ENCODE data around the gene BCL2L1.

The BCL2L1 gene

DNA sequence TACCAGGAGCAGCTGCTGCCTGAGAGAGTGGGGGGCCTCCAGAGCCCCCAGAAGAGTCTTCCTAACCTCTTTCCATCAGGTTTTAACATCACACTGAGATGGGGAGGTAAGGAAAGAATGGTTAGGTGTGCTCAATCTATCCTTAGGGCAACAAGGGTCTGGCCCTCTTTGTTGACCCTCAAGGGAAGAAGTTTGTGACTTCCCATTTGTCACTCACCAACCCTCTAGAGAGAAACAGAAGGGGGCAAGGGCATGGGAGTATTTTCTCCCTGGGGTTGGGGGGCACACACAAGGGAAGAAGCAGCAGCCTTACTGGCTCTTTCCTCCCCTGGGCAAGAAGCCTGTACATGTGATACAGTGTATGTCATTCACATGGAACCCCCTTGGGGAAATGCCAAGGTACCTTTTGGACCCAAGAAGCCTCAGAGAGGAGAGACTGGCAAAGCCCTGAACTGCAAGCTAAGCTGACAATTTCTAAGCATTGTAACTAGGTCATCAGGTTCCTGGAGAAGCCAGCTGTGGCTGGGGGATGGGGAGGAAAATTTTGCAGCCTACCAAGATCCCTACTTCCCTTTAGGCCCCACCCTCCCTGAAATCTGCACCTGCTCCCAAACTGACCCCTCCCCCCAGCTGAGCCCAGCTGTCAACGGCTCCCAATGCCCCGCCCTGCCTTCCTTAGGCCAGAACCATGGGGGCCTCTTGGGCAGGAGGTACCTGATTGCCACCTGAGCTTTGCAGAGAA, 14.5 kb downstream of the BCL2L1 start:
- Mint-ChIP-seq H3K4me3 (no peak overlapping the region), H3K36me3 (ENCODE audit: low read depth) (peaks cover 82% of the 10 kb centered on the region), H3K9me3 (no peaks in the 10 kb centered on the region), H3K27me3 (no peaks in the 10 kb centered on the region), H3K27ac (peak overlapping the region; percentile 65), H3K4me1 (peaks cover 81% of the 10 kb centered on the region)
- ATAC-seq (peak; percentile 5), DNase-seq (no peak)

GRCh38 chr20:31707258-31707615, 15.4 kb downstream of the BCL2L1 start:
- ATAC-seq (no peak), DNase-seq (no peak)
- Mint-ChIP-seq H3K4me1 (peaks cover 75% of the 10 kb centered on the region), H3K9me3 (no peaks in the 10 kb centered on the region), H3K4me3 (no peak overlapping the region), H3K27me3 (no peaks in the 10 kb centered on the region), H3K27ac (peak overlapping the region; percentile 79), H3K36me3 (ENCODE audit: low read depth) (peaks cover 74% of the 10 kb centered on the region)

DNA sequence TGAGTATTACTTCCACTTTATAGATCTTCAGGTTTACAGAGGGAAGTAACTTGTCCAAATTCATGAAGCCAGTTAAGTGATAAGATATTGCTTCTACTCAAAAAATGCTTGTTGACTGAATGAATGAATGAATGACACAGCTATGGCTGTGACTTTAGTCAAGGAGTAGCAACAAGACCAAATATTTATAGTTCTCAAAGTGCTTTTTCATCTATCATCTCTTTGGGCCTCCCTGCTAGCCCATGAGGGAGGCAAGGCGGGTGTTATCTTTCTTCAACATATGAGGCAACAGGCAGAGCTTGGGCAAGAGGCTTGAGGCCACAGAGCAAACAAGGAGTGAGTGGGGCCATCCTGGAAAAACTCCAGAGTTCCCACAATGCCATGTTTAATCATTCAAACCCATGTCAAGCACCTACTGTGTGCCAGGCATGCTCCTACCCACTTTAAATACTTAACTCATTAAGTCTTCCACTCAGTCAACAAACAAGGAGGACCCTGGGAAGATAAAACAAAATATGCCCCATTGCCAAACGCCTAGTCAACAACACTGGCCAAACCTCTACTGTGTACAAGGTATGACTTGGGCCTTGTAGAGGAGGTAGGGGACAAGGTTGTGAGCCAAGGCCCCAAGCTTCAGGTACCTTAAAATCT, 15.9 kb downstream of the BCL2L1 start:
- Mint-ChIP-seq H3K4me1 (peaks cover 75% of the 10 kb centered on the region), H3K27me3 (no peaks in the 10 kb centered on the region), H3K27ac (peak overlapping the region; percentile 79), H3K36me3 (ENCODE audit: low read depth) (peaks cover 74% of the 10 kb centered on the region), H3K4me3 (no peak overlapping the region), H3K9me3 (no peaks in the 10 kb centered on the region)
- no peak for ATAC-seq
- no peak for DNase-seq

- Mint-ChIP-seq H3K9me3 (no peaks in the 10 kb centered on the region), H3K27me3 (no peaks in the 10 kb centered on the region), H3K36me3 (ENCODE audit: low read depth) (peaks cover 72% of the 10 kb centered on the region), H3K4me3 (no peak overlapping the region), H3K4me1 (peaks cover 75% of the 10 kb centered on the region), H3K27ac (peak overlapping the region; percentile 79)
- ATAC-seq (peak; percentile 18), DNase-seq (no peak)
These were observed 16.8 kb downstream of the BCL2L1 start for GRCh38 chr20:31705598-31706597.

DNA sequence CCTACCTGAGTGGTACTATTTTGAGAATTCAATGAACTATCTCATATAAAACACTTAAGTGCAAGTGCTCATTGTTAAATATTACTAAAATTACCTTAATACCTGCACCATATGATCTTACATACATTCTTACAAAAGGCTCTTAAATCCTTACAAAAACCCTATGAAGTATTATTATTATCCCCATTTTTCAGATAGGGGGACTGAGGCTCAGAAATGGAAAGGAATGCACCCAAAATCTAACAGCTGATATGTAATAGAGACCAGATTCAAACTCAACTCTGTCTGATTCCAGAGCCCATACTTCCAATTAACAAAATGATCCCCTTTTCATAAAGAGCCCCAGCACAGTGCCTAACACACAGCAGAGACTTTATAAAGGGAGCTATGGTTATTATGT, 17.5 kb downstream of the BCL2L1 start:
- DNase-seq = no peak
- Mint-ChIP-seq H3K4me1 (peaks cover 75% of the 10 kb centered on the region), H3K9me3 (no peaks in the 10 kb centered on the region), H3K27me3 (no peaks in the 10 kb centered on the region), H3K4me3 (no peak overlapping the region), H3K27ac (peak overlapping the region; percentile 34), H3K36me3 (ENCODE audit: low read depth) (peaks cover 71% of the 10 kb centered on the region)
- ATAC-seq = no peak

- no peak overlapping the region for H3K4me3 Mint-ChIP-seq
- H3K9me3 Mint-ChIP-seq = no peaks in the 10 kb centered on the region
- H3K27ac Mint-ChIP-seq = peak overlapping the region; percentile 34
- peaks cover 72% of the 10 kb centered on the region for H3K36me3 Mint-ChIP-seq (ENCODE audit: low read depth)
- DNase-seq = no peak
- no peaks in the 10 kb centered on the region for H3K27me3 Mint-ChIP-seq
- ATAC-seq = no peak
- H3K4me1 Mint-ChIP-seq = peaks cover 78% of the 10 kb centered on the region
These were observed 18.2 kb downstream of the BCL2L1 start for GRCh38 chr20:31704225-31705119.

- no peaks in the 10 kb centered on the region for H3K9me3 Mint-ChIP-seq
- H3K4me1 Mint-ChIP-seq = peaks cover 75% of the 10 kb centered on the region
- no peak overlapping the region for H3K4me3 Mint-ChIP-seq
- no peak for ATAC-seq
- peak overlapping the region; percentile 82 for H3K27ac Mint-ChIP-seq
- DNase-seq = no peak
- H3K36me3 Mint-ChIP-seq (ENCODE audit: low read depth) = peaks cover 72% of the 10 kb centered on the region
- H3K27me3 Mint-ChIP-seq = no peaks in the 10 kb centered on the region
These were observed 21.1 kb downstream of the BCL2L1 start for GRCh38 chr20:31701591-31701990.

GRCh38 chr20:31700747-31701146, 21.9 kb downstream of the BCL2L1 start:
- H3K4me1 Mint-ChIP-seq = peaks cover 75% of the 10 kb centered on the region

DNA sequence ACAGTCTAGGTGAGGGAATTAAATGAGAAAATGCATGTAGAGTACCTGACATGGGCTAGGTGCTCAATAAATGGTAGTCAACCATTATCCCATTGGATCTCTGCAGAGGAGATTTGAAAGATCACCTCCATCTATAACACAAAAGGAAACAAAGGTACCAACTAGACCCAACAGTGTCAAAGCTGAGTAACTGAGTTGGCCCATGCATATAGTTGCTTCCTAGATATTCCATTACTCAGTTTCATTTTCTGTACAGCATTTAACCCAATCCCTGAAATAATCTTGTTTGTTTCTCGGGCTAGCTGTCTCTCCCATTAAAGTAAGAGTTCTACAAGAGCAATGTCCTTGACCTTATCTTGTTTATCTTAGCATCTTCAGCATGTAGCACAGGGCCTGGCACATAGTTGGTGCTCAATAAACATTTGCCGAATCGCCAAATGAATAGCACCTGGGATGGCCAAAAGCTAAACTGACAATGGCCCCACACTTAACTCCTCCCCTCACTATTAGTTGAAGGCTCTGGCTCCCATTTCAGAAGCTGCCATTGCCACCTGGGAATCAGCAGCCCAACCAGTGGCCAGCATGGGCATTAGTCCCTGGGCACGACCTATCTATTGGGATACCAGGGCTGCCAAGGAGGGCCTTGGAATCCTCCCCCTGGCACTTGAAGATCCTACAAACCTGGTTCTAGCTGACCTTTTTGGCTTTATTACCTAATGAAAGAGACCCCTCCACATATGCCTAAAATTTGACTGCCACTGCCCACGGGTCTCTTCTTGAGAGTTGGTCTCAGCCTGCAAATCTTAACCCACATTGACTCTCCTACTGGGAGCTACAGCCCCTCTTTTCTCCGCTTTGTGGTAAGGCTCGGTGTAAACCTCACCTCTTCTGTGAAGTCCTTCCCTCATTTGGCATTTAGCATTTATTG, 22.6 kb downstream of the BCL2L1 start:
- H3K36me3 Mint-ChIP-seq (ENCODE audit: low read depth) = peaks cover 75% of the 10 kb centered on the region
- no peak overlapping the region for H3K4me3 Mint-ChIP-seq
- H3K27me3 Mint-ChIP-seq = no peaks in the 10 kb centered on the region
- H3K27ac Mint-ChIP-seq = peak overlapping the region; percentile 70
- peaks cover 78% of the 10 kb centered on the region for H3K4me1 Mint-ChIP-seq
- no peaks in the 10 kb centered on the region for H3K9me3 Mint-ChIP-seq
- no peak for DNase-seq
- peak; percentile 34 for ATAC-seq

More at GRCh38 chr20:31700747-31701146, 21.9 kb downstream of the BCL2L1 start:
- DNase-seq (no peak), ATAC-seq (no peak)
- H3K36me3 Mint-ChIP-seq (ENCODE audit: low read depth) = peaks cover 72% of the 10 kb centered on the region
- H3K9me3 Mint-ChIP-seq = no peaks in the 10 kb centered on the region
- peak overlapping the region; percentile 70 for H3K27ac Mint-ChIP-seq
- H3K27me3 Mint-ChIP-seq = no peaks in the 10 kb centered on the region
- no peak overlapping the region for H3K4me3 Mint-ChIP-seq

GRCh38 chr20:31698803-31699718, 23.6 kb downstream of the BCL2L1 start:
- DNase-seq = no peak
- Mint-ChIP-seq H3K36me3 (ENCODE audit: low read depth) (peaks cover 71% of the 10 kb centered on the region), H3K27me3 (no peaks in the 10 kb centered on the region), H3K27ac (peak overlapping the region; percentile 70), H3K4me1 (peaks cover 80% of the 10 kb centered on the region), H3K9me3 (no peaks in the 10 kb centered on the region), H3K4me3 (peak overlapping the region; percentile 35)
- peak; percentile 73 for ATAC-seq

GRCh38 chr20:31698243-31698802, 24.3 kb downstream of the BCL2L1 start:
- Mint-ChIP-seq H3K4me1 (peaks cover 87% of the 10 kb centered on the region), H3K9me3 (no peaks in the 10 kb centered on the region), H3K4me3 (peak overlapping the region; percentile 35), H3K27me3 (no peaks in the 10 kb centered on the region), H3K27ac (peak overlapping the region; percentile 70), H3K36me3 (ENCODE audit: low read depth) (peaks cover 68% of the 10 kb centered on the region)
- no peak for DNase-seq
- no peak for ATAC-seq
